ENCODE results near the gene TSPAN5.

GRCh38 chr4:98603683-98604521 lies 54.5 kb downstream of the TSPAN5 start:
- TF ChIP-seq ZNF785 (tag by site-specific recombination; IDR thresholded peaks at IDR 0.05) (no peak), ZNF658 (tag by site-specific recombination; IDR thresholded peaks at IDR 0.05) (no peak), KLF16 (tag by site-specific recombination; IDR thresholded peaks at IDR 0.05) (no peak), SP2 (tag by site-specific recombination; IDR thresholded peaks at IDR 0.05) (no peak), ZBTB21 (tag by site-specific recombination; IDR thresholded peaks at IDR 0.05) (no peak)
- TF ChIP-seq, protein P1, sequence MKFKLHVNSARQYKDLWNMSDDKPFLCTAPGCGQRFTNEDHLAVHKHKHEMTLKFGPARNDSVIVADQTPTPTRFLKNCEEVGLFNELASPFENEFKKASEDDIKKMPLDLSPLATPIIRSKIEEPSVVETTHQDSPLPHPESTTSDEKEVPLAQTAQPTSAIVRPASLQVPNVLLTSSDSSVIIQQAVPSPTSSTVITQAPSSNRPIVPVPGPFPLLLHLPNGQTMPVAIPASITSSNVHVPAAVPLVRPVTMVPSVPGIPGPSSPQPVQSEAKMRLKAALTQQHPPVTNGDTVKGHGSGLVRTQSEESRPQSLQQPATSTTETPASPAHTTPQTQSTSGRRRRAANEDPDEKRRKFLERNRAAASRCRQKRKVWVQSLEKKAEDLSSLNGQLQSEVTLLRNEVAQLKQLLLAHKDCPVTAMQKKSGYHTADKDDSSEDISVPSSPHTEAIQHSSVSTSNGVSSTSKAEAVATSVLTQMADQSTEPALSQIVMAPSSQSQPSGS (tag by site-specific recombination; IDR thresholded peaks at IDR 0.05; ENCODE audit: low read depth), result no peak

Data from HEK293 (cell line).